Mucosa of rectum (tissue), 2 donors: ENCODE measurements around the gene MARK3.
A peak's percentile ranks its signal among the peaks of the same experiment; 100 is the strongest.
"Not testable (repeated sequence)": the region's sequence is repeated elsewhere in the genome, so short reads cannot be mapped to it uniquely, and the experiment has no call there.

Experiments
- H3K27ac ChIP-seq, 2 donors: one replicate each; pipeline ENCODE4 v1.7.0; 2013; ENCODE audit warnings: inconsistent platforms in 2 of 2, low read depth in 2 of 2, low read length in 2 of 2
- H3K27me3 ChIP-seq, 2 donors: one replicate each; pipeline ENCODE4 v1.7.0; 2013; ENCODE audit warnings: low read length in 2 of 2; ENCODE audit not compliant: control insufficient read depth in 2 of 2, insufficient read depth in 2 of 2
- H3K36me3 ChIP-seq, 2 donors: one replicate each; pipeline ENCODE4 v1.7.0; 2013; ENCODE audit warnings: low read length in 2 of 2; ENCODE audit not compliant: control insufficient read depth in 2 of 2, insufficient read depth in 2 of 2
- H3K4me1 ChIP-seq, 2 donors: one replicate each; pipeline ENCODE4 v1.7.0; 2013; ENCODE audit warnings: low read length in 2 of 2, mild to moderate bottlenecking in 1 of 2; ENCODE audit not compliant: control insufficient read depth in 2 of 2, insufficient read depth in 2 of 2
- H3K4me3 ChIP-seq, 2 donors: one replicate each; pipeline ENCODE4 v1.7.0; 2013; ENCODE audit warnings: low read length in 2 of 2
- H3K9ac ChIP-seq, 2 donors: one replicate each; pipeline ENCODE4 v1.7.0; 2013; ENCODE audit warnings: low read length in 2 of 2, low read depth in 1 of 2, mild to moderate bottlenecking in 1 of 2
- H3K9me3 ChIP-seq, 2 donors: one replicate each; pipeline ENCODE4 v1.7.0; 2013; ENCODE audit warnings: low read length in 2 of 2; ENCODE audit not compliant: control insufficient read depth in 2 of 2
- donor health status: healthy.
- donor health status: Normal muscosa, but diverticular disease.

Gene MARK3

DNA sequence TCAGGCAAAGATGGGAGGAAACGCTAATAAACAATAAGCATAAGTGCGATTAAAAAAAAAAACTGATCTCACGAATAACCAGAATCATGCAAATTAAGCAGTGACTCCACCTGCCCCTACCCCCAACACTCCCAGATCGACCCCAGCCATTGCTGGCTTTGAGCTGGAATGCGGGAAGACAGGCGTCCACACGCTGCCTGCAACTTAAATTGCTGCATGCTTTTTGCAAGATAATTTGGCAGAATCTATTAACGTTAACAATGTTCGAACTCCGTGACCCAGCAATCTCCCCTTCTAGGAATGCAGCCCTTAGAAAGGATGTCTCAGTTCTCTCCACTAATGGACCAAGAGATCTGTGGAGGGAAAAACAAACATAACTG is 138.3 kb downstream of the MARK3 start:
- Histone ChIP-seq H3K4me1 (peaks cover 64 to 77% of the 10 kb centered on the region in 2 donors), H3K27ac (peak overlapping the region; percentile 23 to 91), H3K27me3 (no peaks in the 10 kb centered on the region), H3K9ac (peak overlapping the region in 1 of 2 donors; percentile 68), H3K9me3 (no peaks in the 10 kb centered on the region), H3K4me3 (peak overlapping the region; percentile 48 to 86), H3K36me3 (peaks cover 14 to 16% of the 10 kb centered on the region in 2 donors)

DNA sequence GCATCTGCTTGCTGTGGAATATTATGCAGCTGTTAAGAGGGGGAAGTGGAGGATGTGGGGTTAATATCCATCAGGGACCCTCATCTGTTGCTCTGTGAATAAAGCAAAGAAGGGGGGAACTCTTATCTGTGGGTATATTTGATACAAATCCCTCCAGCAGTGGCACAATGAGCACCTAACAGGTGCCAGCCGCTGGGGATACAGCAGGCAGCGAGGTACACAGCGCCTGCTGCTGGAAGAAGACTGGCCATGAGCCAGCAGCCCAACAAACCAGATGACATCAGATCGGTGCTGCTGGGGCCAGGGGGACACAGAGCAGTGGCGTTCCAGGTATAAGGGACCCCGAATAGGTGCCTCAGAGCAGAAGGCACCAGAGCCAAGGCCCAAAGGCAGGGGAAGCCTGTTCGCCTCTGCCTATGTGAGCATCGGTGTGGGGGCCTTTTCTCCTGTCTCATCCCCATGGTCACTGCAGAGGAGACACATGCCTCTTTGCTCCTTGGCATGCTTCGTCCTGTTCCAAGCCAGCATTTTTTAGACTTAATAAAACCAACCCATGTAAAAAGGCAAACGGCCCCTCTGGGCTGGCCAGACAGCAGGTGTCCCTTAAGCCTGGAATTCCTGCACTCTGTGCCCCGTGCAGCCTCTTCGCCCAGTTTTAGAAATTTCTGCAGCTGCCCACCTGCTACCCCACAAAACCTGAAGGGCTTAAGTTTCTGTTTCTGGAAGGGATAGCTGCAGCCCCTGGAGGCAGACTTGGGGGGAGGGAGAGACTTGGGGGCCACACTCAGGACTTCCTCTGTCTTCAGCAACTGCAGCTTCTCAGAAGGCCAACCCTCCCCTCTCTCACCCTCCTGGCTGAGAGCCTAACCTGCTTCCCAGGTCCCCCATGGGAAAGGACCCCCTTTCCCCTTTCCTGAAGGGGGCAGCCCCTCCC is 139.1 kb downstream of the MARK3 start:
- H3K36me3 ChIP-seq, result peaks cover 11 to 13% of the 10 kb centered on the region in 2 donors
- H3K9me3 ChIP-seq, result no peaks in the 10 kb centered on the region
- no peaks in the 10 kb centered on the region for H3K27me3 ChIP-seq
- H3K9ac ChIP-seq, result peak overlapping the region in 1 of 2 donors; percentile 69
- peaks cover 59 to 73% of the 10 kb centered on the region in 2 donors for H3K4me1 ChIP-seq
- peak overlapping the region; percentile 91 for H3K27ac ChIP-seq
- H3K4me3 ChIP-seq, result peak overlapping the region in 1 of 2 donors; percentile 15

GRCh38 chr14:103525430-103526246 is 140.4 kb downstream of the MARK3 start:
- H3K27ac ChIP-seq, result peak overlapping the region; percentile 91
- H3K36me3 ChIP-seq, H3K9me3 ChIP-seq, H3K4me3 ChIP-seq, H3K27me3 ChIP-seq: not testable (repeated sequence)
- H3K9ac ChIP-seq, result peak overlapping the region in 1 of 2 donors; percentile 69
- H3K4me1 ChIP-seq, result peaks cover 60 to 74% of the 10 kb centered on the region in 2 donors

GRCh38 chr14:103526247-103526913 is 141.2 kb downstream of the MARK3 start:
- H3K27ac ChIP-seq, result peak overlapping the region; percentile 91
- no peaks in the 10 kb centered on the region for H3K27me3 ChIP-seq
- peaks cover 64 to 72% of the 10 kb centered on the region in 2 donors for H3K4me1 ChIP-seq
- no peak overlapping the region for H3K4me3 ChIP-seq
- peak overlapping the region in 1 of 2 donors; percentile 69 for H3K9ac ChIP-seq
- no peaks in the 10 kb centered on the region for H3K9me3 ChIP-seq
- no peaks in the 10 kb centered on the region for H3K36me3 ChIP-seq

GRCh38 chr14:103526914-103527248 is 141.7 kb downstream of the MARK3 start:
- no peaks in the 10 kb centered on the region for H3K27me3 ChIP-seq
- no peaks in the 10 kb centered on the region for H3K36me3 ChIP-seq
- H3K4me1 ChIP-seq, result peaks cover 64 to 72% of the 10 kb centered on the region in 2 donors
- peak overlapping the region; percentile 91 for H3K27ac ChIP-seq
- no peak overlapping the region for H3K4me3 ChIP-seq
- peak overlapping the region in 1 of 2 donors; percentile 69 for H3K9ac ChIP-seq
- no peaks in the 10 kb centered on the region for H3K9me3 ChIP-seq

GRCh38 chr14:103527408-103528145 is 142.4 kb downstream of the MARK3 start:
- Histone ChIP-seq H3K9ac (peak overlapping the region; percentile 60 to 93), H3K4me1 (peaks cover 61 to 72% of the 10 kb centered on the region in 2 donors), H3K27me3 (no peaks in the 10 kb centered on the region), H3K9me3 (no peaks in the 10 kb centered on the region), H3K4me3 (peak overlapping the region; percentile 71 to 94), H3K36me3 (no peaks in the 10 kb centered on the region), H3K27ac (peak overlapping the region; percentile 91 to 98)

- Histone ChIP-seq H3K4me1 (peaks cover 57 to 68% of the 10 kb centered on the region in 2 donors), H3K36me3 (no peaks in the 10 kb centered on the region), H3K9ac (peak overlapping the region; percentile 60 to 93), H3K9me3 (no peaks in the 10 kb centered on the region), H3K27me3 (no peaks in the 10 kb centered on the region), H3K27ac (peak overlapping the region; percentile 91 to 98), H3K4me3 (peak overlapping the region; percentile 71 to 94)
Observed at GRCh38 chr14:103528146-103528586, 143.0 kb downstream of the MARK3 start.

DNA sequence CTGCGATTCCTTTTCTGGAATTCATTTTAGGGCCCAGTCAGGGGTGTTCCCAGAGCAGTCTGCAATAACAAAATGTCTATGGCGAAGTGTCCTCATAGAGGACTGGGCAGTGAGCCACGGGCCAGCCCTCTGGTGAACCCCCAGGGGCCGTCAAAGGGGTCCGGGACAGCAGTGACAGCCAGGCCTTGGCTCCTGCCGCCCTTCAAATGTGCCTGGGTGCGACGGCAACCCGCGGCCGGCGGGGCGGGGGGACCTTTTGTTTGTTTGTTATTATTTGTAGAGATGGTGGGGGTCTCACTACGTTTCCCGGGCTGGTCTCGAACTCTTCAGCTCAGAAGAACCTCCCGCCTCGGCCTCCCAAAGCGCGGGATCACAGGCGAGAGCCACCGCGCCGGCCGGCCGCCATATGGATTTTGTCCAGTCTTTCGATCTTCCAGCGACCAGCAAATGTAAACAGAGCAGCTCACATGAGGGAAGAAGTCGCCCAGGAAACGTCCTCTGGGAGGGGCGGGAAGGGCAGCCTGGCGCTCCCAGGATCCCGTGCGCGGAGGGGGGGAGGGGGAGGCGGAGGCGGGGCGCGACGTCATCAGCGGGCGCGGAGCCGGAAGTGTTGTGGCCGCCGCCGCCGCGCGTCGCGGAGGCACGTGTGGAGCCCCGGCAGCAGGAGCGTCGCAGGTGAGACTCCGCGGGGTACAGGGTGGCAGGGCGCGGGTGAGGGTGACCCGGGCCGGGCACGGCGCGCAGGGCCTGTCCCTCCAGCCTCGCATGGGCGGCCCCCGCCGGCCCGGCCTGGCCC is 143.6 kb downstream of the MARK3 start, which contains the start of gene TRMT61A:
Gene TRMT61A (plus strand): TSS at position 610 of the 796 bp plus-strand sequence. CDS start 783 bp downstream, outside the sequence.
- no peaks in the 10 kb centered on the region for H3K9me3 ChIP-seq
- H3K27ac ChIP-seq, result peak within 1 kb of the TSS; percentile 91 to 98
- H3K4me1 ChIP-seq, result peaks cover 56 to 62% of the 10 kb centered on the region in 2 donors
- H3K4me3 ChIP-seq, result peak within 1 kb of the TSS; percentile 86 to 94
- peak within 1 kb of the TSS; percentile 65 to 93 for H3K9ac ChIP-seq
- H3K36me3 ChIP-seq, result no peaks in the 10 kb centered on the region
- no peaks in the 10 kb centered on the region for H3K27me3 ChIP-seq
